ENCODE results near the gene MGAT4A. TPM values are rescaled to one million over a fixed set of nuclear protein-coding genes. Genes with fewer than 3 reads are reported as not detected.

The MGAT4A gene
- total and polyA plus RNA-seq, 2 of the 13 experiments (the other 11 are each of a cell fraction or from before 2014, with no cell fraction given): 47.2 to 90.9 TPM

DNA sequence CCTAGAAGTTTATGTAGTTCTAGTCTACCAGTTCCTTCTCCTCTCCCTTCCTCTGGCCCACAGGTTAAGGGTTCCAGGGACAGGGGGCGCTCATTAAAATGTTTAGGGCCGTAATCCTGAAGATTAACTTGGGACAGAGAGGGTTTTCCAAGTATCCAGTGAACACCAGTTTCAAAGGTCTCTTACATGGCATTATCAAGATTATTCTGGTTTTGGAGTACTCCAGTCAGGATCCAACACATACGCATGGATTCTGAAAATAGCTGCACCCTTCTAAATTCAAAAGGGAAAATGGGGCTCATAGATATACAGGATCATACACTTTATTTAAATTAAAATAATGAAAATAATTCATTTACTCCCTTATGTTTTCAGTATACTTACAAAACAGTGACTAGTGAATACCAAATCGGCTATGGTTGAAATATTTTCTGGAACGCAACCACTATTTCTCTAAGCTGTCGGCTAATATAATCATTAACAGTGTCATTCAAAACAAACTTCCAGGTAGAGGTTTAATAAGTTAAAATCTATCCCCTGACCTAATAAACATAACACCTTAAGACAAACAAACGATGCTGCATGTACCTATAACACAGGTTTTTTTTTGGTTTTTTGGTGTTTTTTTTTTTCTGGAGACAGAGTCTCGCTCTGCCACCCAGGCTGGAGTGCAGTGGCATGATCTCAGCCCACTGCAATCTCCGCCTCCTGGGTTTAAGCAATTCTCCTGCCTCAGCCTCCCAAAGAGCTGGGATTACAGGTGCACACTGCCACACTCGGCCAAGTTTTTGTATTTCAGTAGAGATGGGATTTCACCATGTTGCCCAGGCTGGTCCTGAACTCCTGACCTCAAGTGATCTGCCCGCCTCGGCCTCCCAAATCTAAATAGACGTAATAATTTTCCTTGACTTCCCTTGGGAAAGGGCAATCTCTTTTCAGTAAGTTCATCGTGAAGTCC is 44.7 kb downstream of the MGAT4A start:
- Histone ChIP-seq H3K9me3 (ENCODE audit: low read length) (no peaks in the 10 kb centered on the region), H4K20me1 (ENCODE audit: insufficient read depth, low read length) (peaks cover 9% of the 10 kb centered on the region; the same call in 1 of the 2 replicates), H3K4me1 (ENCODE audit: insufficient read depth, low read length) (peaks cover 5% of the 10 kb centered on the region; the same call in 1 of the 2 replicates), H2AFZ (ENCODE audit: low read length) (no peak overlapping the region), H3K4me2 (ENCODE audit: low read depth, low read length) (no peak overlapping the region), H3K36me3 (replicated peaks in 1 of 2; ENCODE audit: control insufficient read depth in 1 of 2, insufficient read depth in 2 of 2, low read length in 2 of 2) (peaks cover 2 to 4% of the 10 kb centered on the region in 2 experiments; a peak in 4 of 5 replicates), H3K27ac (ENCODE audit: extremely low read length, insufficient read depth, low read length) (no peak overlapping the region), H3K27me3 (ENCODE audit: control insufficient read depth in 1 of 2, insufficient read depth in 2 of 2, low read length in 2 of 2) (no peaks in the 10 kb centered on the region), H3K79me2 (ENCODE audit: insufficient read depth, low read length) (peaks cover 73% of the 10 kb centered on the region), H3K9ac (ENCODE audit: insufficient read depth, low read depth, low read length) (no peak overlapping the region), H3K4me3 (replicated peaks in 1 of 3; ENCODE audit: insufficient read depth in 1 of 3, low read depth in 2 of 3, low read length in 3 of 3) (no peak overlapping the region)
- ChIA-PET CTCF (ENCODE audit: low intra/inter-chr PET ratio, low total read pairs) (no interaction called here), POLR2A (interaction anchor here (1.2 kb wide), 1 partner anchor 143 kb away, joined by 3 read pairs; no protein-coding TSS in a partner anchor)
- intact Hi-C loops (cut with micrococcal nuclease; ENCODE audit: unreplicated experiment) (no loop called here), in situ Hi-C loops (cut with HindIII; ENCODE audit: extremely low pct_ligation_motif_present, low pct_unique_long_range_greater_than_20kb) (no loop called here)
- DNase-seq (ENCODE audit: low spot score): no peak
- no peak for FAIRE-seq
- no TSS peak for BruUV-seq (replicated peaks)
- ATAC-seq: no peak
- WGBS (ENCODE audit: low lambda C conversion rate): 97% methylated on average over 14 of the region's 14 CpGs
- TF ChIP-seq TARDBP (CRISPR knock-in tag; IDR thresholded peaks at IDR 0.05) (no peak), DR1 (CRISPR knock-in tag; IDR thresholded peaks at IDR 0.05) (no peak), NFE2 (CRISPR knock-in tag; IDR thresholded peaks at IDR 0.05) (no peak), ZNF644 (CRISPR knock-in tag; IDR thresholded peaks at IDR 0.05; ENCODE audit: low read depth) (no peak), HMG20B (CRISPR knock-in tag; conservative IDR thresholded peaks at IDR 0.05) (no peak), ZNF460 (CRISPR knock-in tag; IDR thresholded peaks at IDR 0.05; ENCODE audit: borderline replicate concordance) (no peak)
- TF ChIP-seq, protein P1, sequence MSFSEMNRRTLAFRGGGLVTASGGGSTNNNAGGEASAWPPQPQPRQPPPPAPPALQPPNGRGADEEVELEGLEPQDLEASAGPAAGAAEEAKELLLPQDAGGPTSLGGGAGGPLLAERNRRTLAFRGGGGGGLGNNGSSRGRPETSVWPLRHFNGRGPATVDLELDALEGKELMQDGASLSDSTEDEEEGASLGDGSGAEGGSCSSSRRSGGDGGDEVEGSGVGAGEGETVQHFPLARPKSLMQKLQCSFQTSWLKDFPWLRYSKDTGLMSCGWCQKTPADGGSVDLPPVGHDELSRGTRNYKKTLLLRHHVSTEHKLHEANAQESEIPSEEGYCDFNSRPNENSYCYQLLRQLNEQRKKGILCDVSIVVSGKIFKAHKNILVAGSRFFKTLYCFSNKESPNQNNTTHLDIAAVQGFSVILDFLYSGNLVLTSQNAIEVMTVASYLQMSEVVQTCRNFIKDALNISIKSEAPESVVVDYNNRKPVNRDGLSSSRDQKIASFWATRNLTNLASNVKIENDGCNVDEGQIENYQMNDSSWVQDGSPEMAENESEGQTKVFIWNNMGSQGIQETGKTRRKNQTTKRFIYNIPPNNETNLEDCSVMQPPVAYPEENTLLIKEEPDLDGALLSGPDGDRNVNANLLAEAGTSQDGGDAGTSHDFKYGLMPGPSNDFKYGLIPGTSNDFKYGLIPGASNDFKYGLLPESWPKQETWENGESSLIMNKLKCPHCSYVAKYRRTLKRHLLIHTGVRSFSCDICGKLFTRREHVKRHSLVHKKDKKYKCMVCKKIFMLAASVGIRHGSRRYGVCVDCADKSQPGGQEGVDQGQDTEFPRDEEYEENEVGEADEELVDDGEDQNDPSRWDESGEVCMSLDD (CRISPR knock-in tag; IDR thresholded peaks at IDR 0.05; ENCODE audit: borderline replicate concordance): no peak
- TF ChIP-seq, protein P2, sequence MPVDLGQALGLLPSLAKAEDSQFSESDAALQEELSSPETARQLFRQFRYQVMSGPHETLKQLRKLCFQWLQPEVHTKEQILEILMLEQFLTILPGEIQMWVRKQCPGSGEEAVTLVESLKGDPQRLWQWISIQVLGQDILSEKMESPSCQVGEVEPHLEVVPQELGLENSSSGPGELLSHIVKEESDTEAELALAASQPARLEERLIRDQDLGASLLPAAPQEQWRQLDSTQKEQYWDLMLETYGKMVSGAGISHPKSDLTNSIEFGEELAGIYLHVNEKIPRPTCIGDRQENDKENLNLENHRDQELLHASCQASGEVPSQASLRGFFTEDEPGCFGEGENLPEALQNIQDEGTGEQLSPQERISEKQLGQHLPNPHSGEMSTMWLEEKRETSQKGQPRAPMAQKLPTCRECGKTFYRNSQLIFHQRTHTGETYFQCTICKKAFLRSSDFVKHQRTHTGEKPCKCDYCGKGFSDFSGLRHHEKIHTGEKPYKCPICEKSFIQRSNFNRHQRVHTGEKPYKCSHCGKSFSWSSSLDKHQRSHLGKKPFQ (CRISPR knock-in tag; IDR thresholded peaks at IDR 0.05; ENCODE audit: insufficient replicate concordance): no peak
- TF ChIP-seq, protein P3, sequence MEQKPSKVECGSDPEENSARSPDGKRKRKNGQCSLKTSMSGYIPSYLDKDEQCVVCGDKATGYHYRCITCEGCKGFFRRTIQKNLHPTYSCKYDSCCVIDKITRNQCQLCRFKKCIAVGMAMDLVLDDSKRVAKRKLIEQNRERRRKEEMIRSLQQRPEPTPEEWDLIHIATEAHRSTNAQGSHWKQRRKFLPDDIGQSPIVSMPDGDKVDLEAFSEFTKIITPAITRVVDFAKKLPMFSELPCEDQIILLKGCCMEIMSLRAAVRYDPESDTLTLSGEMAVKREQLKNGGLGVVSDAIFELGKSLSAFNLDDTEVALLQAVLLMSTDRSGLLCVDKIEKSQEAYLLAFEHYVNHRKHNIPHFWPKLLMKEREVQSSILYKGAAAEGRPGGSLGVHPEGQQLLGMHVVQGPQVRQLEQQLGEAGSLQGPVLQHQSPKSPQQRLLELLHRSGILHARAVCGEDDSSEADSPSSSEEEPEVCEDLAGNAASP (CRISPR knock-in tag; IDR thresholded peaks at IDR 0.05; ENCODE audit: borderline replicate concordance): no peak
- TF ChIP-seq, protein P4, sequence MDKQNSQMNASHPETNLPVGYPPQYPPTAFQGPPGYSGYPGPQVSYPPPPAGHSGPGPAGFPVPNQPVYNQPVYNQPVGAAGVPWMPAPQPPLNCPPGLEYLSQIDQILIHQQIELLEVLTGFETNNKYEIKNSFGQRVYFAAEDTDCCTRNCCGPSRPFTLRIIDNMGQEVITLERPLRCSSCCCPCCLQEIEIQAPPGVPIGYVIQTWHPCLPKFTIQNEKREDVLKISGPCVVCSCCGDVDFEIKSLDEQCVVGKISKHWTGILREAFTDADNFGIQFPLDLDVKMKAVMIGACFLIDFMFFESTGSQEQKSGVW (CRISPR knock-in tag; IDR thresholded peaks at IDR 0.05; ENCODE audit: borderline replicate concordance): no peak
- TF ChIP-seq, protein P5, sequence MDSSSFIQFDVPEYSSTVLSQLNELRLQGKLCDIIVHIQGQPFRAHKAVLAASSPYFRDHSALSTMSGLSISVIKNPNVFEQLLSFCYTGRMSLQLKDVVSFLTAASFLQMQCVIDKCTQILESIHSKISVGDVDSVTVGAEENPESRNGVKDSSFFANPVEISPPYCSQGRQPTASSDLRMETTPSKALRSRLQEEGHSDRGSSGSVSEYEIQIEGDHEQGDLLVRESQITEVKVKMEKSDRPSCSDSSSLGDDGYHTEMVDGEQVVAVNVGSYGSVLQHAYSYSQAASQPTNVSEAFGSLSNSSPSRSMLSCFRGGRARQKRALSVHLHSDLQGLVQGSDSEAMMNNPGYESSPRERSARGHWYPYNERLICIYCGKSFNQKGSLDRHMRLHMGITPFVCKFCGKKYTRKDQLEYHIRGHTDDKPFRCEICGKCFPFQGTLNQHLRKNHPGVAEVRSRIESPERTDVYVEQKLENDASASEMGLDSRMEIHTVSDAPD (CRISPR knock-in tag; IDR thresholded peaks at IDR 0.05): no peak
